HG02610 (cell line): Measurements from ENCODE around the gene GNB1L.
"Not testable (repeated sequence)": the region's sequence is repeated elsewhere in the genome, so short reads cannot be mapped to it uniquely, and the experiment has no call there.

Experiments used
- ATAC-seq: cut with Tn5 transposase; IDR thresholded peaks from one replicate; pipeline ENCODE4 v1.9.1; 2021; ENCODE audit warnings: mild to moderate bottlenecking, moderate library complexity; ENCODE audit not compliant: unreplicated experiment

Gene GNB1L

DNA sequence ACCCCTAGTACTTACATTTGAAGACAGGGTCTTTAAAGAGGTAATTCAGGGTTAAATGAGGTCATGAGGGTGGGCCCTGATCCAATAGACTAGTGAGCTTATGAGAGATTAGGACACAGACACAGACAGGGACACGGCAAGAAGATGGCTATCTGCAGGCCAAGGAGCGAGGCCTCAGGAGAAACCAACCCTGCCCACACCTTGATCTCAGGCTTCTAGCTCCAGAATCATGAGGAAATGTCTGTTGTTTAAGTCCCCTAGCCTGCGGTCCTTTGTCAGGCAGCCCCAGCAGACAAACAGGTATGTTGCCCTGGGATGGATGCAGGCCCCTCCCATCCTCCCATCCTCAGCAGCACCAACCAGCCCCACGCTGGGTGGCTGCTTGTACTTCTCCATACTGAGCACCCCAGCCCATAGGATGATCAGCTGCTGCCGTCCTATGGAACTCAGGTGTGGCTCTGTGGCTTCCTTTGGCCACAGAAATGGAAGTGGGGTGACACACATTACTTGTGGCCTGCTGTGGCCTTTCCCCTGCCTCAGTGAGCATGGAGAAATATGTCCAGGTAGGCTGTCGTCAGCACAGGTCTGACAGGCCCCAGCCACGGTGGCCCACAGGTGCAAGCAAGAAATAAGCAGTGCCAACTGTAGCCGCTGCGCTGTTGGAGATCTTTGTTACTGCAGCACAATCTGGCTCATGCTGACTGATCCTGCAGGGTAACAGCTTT is 7.9 kb downstream of the GNB1L start:
- no peak for ATAC-seq

DNA sequence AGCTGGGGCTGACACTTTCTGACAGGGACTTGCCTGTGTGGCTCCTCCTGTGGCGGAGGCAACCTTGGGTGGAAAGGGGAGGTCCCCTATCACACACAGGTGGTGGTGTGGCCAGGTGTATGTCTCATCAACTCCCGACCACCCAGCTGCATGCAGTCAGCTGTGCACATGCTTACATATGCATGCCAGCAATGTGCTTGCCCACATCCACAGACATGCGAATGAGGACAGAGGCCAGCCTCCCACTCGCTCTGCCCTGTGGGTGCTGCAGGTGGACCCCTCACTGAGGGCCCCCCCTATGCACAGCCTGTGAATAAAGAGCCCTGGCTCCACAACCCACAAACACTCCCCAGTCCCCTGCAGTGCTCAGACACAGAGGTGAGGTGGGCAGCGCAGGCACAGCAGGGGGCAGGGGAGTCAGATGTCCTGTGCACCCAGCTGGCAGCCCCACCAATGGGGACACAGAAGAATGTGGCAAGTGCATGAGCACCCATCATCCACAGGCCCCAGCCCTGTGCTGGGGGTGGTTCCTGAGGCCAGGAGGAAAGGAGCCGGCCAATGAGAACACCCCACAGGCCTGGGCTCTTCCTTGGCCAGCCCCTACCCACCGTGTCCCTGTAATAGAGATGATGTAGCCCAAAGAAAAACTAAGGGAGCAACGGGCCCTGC is 9.5 kb downstream of the GNB1L start:
- ATAC-seq = no peak

GRCh38 chr22:19844377-19845053 is 10.2 kb downstream of the GNB1L start:
- no peak for ATAC-seq

DNA sequence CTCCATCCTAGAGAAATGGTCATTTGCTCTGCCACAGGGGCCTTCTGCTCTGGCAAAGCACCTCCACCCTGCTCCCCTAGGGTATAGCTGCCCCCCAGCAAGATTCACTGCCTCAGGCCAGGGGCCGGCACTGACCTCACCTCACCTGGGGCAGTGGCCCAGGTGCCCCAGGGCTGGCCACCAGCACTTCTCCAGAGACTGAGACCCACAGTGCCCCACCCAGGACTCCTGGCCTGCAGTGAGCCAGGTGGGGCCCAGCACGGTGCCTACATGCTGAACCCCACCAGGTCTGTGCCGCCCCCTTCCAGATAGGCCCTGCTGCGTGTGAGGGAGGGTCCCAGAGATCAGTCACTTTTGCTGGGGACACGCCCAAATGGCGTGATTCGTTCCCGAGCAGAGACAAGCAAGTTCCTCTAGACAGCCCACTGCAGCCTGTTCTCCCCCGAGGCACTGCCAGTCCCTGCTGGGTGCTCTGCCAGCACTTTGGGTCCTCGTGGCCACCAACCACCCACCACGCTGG is 10.8 kb downstream of the GNB1L start:
- ATAC-seq = no peak

- ATAC-seq = no peak
Measured at GRCh38 chr22:19843107-19843856, 11.4 kb downstream of the GNB1L start.

DNA sequence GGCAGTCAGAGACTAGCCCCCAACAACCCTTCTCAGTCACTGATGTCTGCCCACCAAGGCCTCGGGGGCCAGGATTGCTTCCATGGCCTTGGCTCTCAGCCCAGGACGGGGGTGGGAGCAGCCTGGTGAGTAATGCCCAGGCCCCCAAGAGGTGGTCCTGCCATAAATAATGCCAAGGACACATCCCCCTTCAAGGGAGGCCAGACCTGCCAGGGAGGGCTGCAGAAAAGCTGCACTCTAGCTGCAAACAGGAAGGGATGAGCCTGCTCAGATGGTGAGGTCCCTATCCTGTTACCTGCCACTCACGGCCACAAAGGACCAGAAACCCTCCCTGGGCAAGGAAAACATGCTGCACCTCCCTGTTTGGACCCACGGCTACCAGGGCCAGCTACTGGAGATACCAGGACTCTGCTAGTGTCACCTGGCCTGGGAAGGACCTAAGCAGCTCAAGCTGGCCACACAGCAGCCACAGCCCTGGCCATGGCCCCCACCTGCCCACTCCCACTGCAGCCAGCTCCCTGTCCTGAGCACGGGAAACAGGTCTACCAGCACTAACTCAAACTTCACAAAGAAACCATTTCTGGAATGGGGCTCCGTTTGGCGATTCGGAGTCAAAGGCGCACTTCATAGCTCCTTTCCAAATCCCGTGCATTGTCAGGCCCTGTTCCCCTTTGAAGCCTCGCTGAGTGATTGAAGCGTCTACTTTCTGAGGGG is 12.1 kb downstream of the GNB1L start:
- no peak for ATAC-seq

DNA sequence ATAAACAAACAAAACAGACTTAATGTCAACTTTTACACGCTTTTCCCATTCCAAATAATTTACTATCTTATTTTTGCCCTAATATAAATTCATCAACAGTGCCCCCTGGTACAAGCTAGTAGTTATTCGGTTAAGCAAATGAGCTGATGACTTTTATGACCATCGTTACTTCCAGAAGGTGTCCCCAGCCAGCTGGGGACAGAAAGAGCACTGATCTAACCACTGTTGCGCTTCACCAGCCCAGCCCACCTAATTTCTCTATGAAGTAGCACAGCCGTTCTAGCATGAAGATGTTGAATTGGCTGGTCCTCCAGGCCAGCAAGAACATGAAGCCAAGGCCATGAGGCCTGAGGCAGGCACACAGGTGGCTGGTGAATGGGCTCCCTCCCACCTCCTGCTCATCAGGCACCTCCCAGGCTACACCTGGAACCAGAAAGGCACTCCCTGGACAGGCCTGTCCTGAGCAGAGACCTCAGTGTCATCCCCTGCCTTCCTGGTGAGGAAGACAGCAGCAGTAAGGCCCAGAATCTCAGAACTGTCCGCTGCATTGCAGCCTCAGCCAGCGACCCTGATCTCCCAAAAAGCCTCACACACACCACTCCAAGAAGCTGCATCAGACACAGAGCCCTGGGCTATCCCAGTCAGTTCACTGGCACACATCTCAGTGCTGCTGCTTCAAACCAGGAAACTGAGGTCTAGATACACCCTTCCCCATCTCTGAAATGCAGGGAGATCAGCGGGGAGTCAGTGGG is 12.9 kb downstream of the GNB1L start:
- ATAC-seq = no peak

GRCh38 chr22:19840955-19841640 is 13.6 kb downstream of the GNB1L start:
- no peak for ATAC-seq

GRCh38 chr22:19840059-19840458 is 14.6 kb downstream of the GNB1L start:
- no peak for ATAC-seq

- no peak for ATAC-seq
Measured at GRCh38 chr22:19837915-19838314, 16.8 kb downstream of the GNB1L start.

DNA sequence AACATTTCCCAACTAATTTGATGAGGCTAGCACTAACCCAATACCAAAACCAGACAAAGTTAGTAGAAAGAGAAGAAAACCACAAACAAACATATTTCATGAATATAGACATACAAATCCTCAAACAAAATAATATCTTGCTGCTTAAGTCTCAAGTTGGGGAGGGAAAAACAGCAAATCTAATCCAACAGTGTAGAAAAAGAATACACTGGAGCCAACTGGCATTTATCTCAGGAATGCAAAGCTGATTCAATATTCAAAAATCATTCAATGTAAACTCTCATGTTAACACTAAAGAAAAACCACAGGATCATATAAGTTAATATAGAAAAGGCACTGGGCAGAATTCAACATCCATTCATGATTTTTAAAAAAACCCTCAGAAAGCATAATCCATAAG is 18.2 kb downstream of the GNB1L start:
- no peak for ATAC-seq

DNA sequence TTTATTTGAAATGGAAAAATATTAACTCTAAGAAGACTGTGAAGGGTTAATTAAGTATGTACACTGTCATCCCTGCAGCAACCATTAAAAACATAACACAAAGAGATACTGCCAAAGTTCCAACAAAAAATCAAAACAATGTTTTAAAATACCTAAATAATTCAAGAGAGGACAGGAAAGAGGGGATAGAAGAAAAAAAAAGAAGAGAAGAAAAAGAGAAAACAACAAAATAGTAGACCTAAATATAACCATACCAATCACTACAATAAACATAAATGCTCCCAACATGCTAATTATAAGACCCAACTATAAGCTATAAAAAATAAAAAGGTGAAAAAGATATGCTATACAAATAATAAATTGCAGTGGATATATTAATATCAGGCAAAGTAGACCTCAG is 20.1 kb downstream of the GNB1L start:
- no peak for ATAC-seq

GRCh38 chr22:19833327-19833726 is 21.3 kb downstream of the GNB1L start:
- ATAC-seq = not testable (repeated sequence)

GRCh38 chr22:19832476-19833108 is 22.1 kb downstream of the GNB1L start:
- ATAC-seq = no peak

DNA sequence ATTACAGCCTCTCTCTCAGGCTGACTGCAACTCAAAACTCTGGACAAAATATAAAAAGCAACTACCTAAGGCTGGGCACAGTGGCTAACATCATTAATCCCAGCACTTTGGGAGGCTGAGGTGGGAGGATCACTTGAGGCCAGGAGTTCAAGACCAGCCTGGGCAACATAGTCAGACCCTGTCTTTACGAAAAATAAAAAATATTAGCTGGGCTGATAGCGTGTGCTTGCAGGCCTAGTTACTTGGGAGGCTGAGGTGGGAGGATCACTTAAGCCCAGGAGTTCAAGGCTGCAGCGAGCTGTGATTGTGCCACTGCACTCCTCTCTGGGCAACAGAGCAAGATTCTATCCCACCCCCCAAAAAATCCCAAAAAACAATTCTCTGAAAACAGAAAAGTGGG is 22.7 kb downstream of the GNB1L start:
- ATAC-seq = not testable (repeated sequence)

DNA sequence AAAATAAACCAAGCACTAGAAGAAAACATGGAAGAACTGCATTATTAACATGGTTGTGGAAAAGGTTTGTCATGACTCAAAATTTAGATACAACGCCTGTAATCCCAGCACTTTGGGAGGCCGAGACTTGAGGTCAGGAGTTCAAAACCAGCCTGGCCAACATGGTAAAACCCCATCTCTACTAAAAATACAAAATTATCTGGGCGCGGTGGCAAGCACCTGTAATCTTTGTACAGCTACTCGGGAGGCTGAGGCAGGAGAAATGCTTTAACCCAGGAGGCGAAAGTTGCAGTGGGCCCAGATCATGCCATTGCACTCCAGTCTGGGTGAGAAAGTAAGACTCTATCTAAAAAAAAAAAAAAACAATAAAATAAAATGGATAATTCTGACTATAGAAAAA is 23.7 kb downstream of the GNB1L start:
- no peak for ATAC-seq

DNA sequence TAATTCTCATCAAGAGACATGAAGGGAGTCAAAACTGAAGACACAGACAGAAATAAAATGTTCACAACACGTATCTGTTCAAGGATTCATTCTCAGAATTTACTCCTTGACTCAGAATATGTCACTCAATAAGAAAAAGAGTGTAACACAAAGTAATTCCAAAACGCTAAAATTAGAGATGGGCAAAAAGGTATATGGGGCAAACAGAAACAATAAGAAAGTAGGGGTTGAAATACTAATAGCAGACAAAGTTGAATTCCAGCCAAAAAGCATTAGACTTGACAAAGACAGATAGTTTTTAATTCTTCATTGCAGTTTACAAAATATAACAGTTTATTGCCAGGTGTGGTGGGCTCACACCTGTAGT is 26.7 kb downstream of the GNB1L start:
- no peak for ATAC-seq

- ATAC-seq = no peak
Measured at GRCh38 chr22:19827341-19828034, 27.2 kb downstream of the GNB1L start.
